ENCODE measurements around the gene TMEM237.
A peak's percentile ranks its signal among the peaks of the same experiment; 100 is the strongest.

TMEM237 gene

GRCh38 chr2:201642086-201642578, 1.2 kb downstream of the TMEM237 start:
- no peak for DNase-seq (ENCODE audit: low read depth, low spot score)

GRCh38 chr2:201639205-201639604, 4.1 kb downstream of the TMEM237 start:
- DNase-seq (ENCODE audit: low read depth, low spot score) = no peak

- no peak for DNase-seq (ENCODE audit: low read depth, low spot score)
Observed at GRCh38 chr2:201638326-201638725, 5.0 kb downstream of the TMEM237 start.

- no peak for DNase-seq (ENCODE audit: low read depth, low spot score)
Observed at GRCh38 chr2:201633661-201634249, 9.5 kb downstream of the TMEM237 start.

GRCh38 chr2:201631041-201631440, 12.3 kb downstream of the TMEM237 start:
- DNase-seq (ENCODE audit: low read depth, low spot score) = no peak

GRCh38 chr2:201630577-201630976, 12.7 kb downstream of the TMEM237 start:
- DNase-seq (ENCODE audit: low read depth, low spot score) = no peak

GRCh38 chr2:201628545-201628944, 14.8 kb downstream of the TMEM237 start:
- no peak for DNase-seq (ENCODE audit: low read depth, low spot score)

GRCh38 chr2:201622306-201622970, 20.9 kb downstream of the TMEM237 start:
- no peak for DNase-seq (ENCODE audit: low read depth, low spot score)

- DNase-seq (ENCODE audit: low read depth, low spot score) = peak; percentile 26
Observed at GRCh38 chr2:201621293-201621999, 21.9 kb downstream of the TMEM237 start.

GRCh38 chr2:201618744-201619662, 24.3 kb downstream of the TMEM237 start:
- DNase-seq (ENCODE audit: low read depth, low spot score) = peak; percentile 80

GRCh38 chr2:201608021-201608420, 35.3 kb downstream of the TMEM237 start:
- no peak for DNase-seq (ENCODE audit: low read depth, low spot score)

- DNase-seq (ENCODE audit: low read depth, low spot score) = no peak
Observed at GRCh38 chr2:201607568-201607967, 35.7 kb downstream of the TMEM237 start.

- DNase-seq (ENCODE audit: low read depth, low spot score) = no peak
Observed at GRCh38 chr2:201600906-201601305, 42.4 kb downstream of the TMEM237 start.

- no peak for DNase-seq (ENCODE audit: low read depth, low spot score)
Observed at GRCh38 chr2:201597397-201597796, 45.9 kb downstream of the TMEM237 start.

- DNase-seq (ENCODE audit: low read depth, low spot score) = peak; percentile 64
Observed at GRCh38 chr2:201580486-201580885, 62.8 kb downstream of the TMEM237 start.

- DNase-seq (ENCODE audit: low read depth, low spot score) = no peak
Observed at GRCh38 chr2:201579536-201579935, 63.8 kb downstream of the TMEM237 start.

- no peak for DNase-seq (ENCODE audit: low read depth, low spot score)
Observed at GRCh38 chr2:201575971-201576370, 67.3 kb downstream of the TMEM237 start.

- DNase-seq (ENCODE audit: low read depth, low spot score) = no peak
Observed at GRCh38 chr2:201574766-201575165, 68.5 kb downstream of the TMEM237 start.

- no peak for DNase-seq (ENCODE audit: low read depth, low spot score)
Observed at GRCh38 chr2:201572846-201573508, 70.3 kb downstream of the TMEM237 start.

Measured in brain pericyte (primary cell).